Aorta (tissue), 5 donors: ENCODE data around the gene NFE2L1. TPM values are rescaled to one million over a fixed set of nuclear protein-coding genes. Genes with fewer than 3 reads are reported as not detected.
A peak's percentile ranks its signal among the peaks of the same experiment; 100 is the strongest.
"Not testable (repeated sequence)": the region's sequence is repeated elsewhere in the genome, so short reads cannot be mapped to it uniquely, and the experiment has no call there.

ENCODE experiments used
- ATAC-seq: fragments of 200-7000 bp; cut with Tn5 transposase; one replicate; pipeline ENCODE4 v1.9.1; 2022; ENCODE audit warnings: moderate library complexity; ENCODE audit not compliant: low FRiP score
- DNase-seq, 2 donors: peaks; one replicate each; pipeline ENCODE4 v3.0.0-alpha.2; 2020
- H3K27ac ChIP-seq, 2 donors: one replicate each; pipeline ENCODE4 v1.5.1; 2013; ENCODE audit warnings: low read length in 2 of 2, mild to moderate bottlenecking in 2 of 2, moderate library complexity in 2 of 2, control low read depth in 1 of 2, inconsistent platforms in 1 of 2, low read depth in 1 of 2
- H3K27me3 ChIP-seq, 2 donors: one replicate each; pipeline ENCODE4 v1.6.1; 2013; ENCODE audit warnings: control low read depth in 1 of 2, low read length in 1 of 2, mild to moderate bottlenecking in 1 of 2, moderate library complexity in 1 of 2; ENCODE audit not compliant: insufficient read depth in 2 of 2, control insufficient read depth in 1 of 2
- H3K36me3 ChIP-seq, 2 donors: one replicate each; pipeline ENCODE4 v1.6.1; 2013; ENCODE audit warnings: control low read depth in 1 of 2, low read length in 1 of 2, mild to moderate bottlenecking in 1 of 2; ENCODE audit not compliant: insufficient read depth in 2 of 2, control insufficient read depth in 1 of 2
- H3K4me1 ChIP-seq, 2 donors: one replicate each; pipeline ENCODE4 v1.6.1; 2013; ENCODE audit warnings: low read length in 2 of 2, control low read depth in 1 of 2, mild to moderate bottlenecking in 1 of 2, moderate library complexity in 1 of 2; ENCODE audit not compliant: insufficient read depth in 2 of 2, control insufficient read depth in 1 of 2
- H3K4me3 ChIP-seq, 2 donors: one replicate each; pipeline ENCODE4 v1.5.1; 2013; ENCODE audit warnings: low read length in 2 of 2, control low read depth in 1 of 2, mild to moderate bottlenecking in 1 of 2
- H3K9me3 ChIP-seq: one replicate; pipeline ENCODE4 v1.6.1; 2013; ENCODE audit warnings: mild to moderate bottlenecking, low read length; ENCODE audit not compliant: control insufficient read depth
- WGBS, 2 donors: extraction: QIAGEN DNeasy Blood & Tissue Kit; methylation state at CpG; one replicate each; pipeline ENCODE4 v1.1.7; 2013; 5-methylcytosine and 5-hydroxymethylcytosine counted together
- intact Hi-C, 2 donors: fragments of 100-400 bp; cut with DNase I; formaldehyde crosslinking; loops; one replicate each; pipeline versions ENCODE4 v1.14.2 to v1.15.0; 2022
- polyA plus RNA-seq, 2 donors: library from polyadenylated mRNA; stranded (reverse); fragments of 200-250 nt; gene quantifications; one replicate each; pipeline ENCODE4 v1.2.3, GENCODE V29; 2013
- total RNA-seq, 2 donors: library from RNA; stranded (reverse); fragmentation: NEBNext Ultra II Directional; extraction: Animal tissue kit (Norgen Biotek cat#: 25700); gene quantifications; one replicate each; pipeline ENCODE4 v1.2.1, GENCODE V29; 2021
- donor health status: healthy with polysubstance abuse.
- donor health status: Bipolar disorder and iron deficiency.
- donor health status: DM: no; HTN: no; CAD: no.
- donor health status: DM: no; HTN: no; CAD: no.
- donor health status: DM: yes; HTN: yes; CAD: no.

The NFE2L1 gene
- total and polyA plus RNA-seq, 4 donors = 80.6 to 250 (median 122) TPM

- no peaks in the 10 kb centered on the region for H3K4me1 ChIP-seq
- no peak overlapping the region for H3K4me3 ChIP-seq
- 7 to 10% methylated on average over 18 of the region's 18 CpGs for whole genome bisulfite sequencing, 2 donors
- peak overlapping the region in 1 of 2 donors; percentile 69 for H3K27ac ChIP-seq
- H3K36me3 ChIP-seq = no peaks in the 10 kb centered on the region
- ATAC-seq = peak; percentile 79
- intact Hi-C loops = loop anchor here (1.0 to 10.0 kb wide), 4 partner anchors 22 to 568 kb away; partner anchors contain the start of genes HOXB3 (in 1 of the 2), HOXB5 (in 1 of the 2) and NFE2L1 (in 1 of the 2)
- no peaks in the 10 kb centered on the region for H3K9me3 ChIP-seq
- DNase-seq = peak; percentile 93 to 94
- H3K27me3 ChIP-seq = no peaks in the 10 kb centered on the region
These were observed 21.4 kb upstream of the NFE2L1 start for GRCh38 chr17:48026502-48027321.

GRCh38 chr17:48027322-48027981 is 20.7 kb upstream of the NFE2L1 start:
- WGBS, 2 donors = 90 to 91% methylated on average over 12 of the region's 12 CpGs
- intact Hi-C loops = loop anchor here in 1 of 2 donors (2.0 to 10.0 kb wide), 2 partner anchors 21 to 567 kb away; partner anchors contain the start of genes HOXB3, HOXB5 and NFE2L1
- Histone ChIP-seq H3K9me3 (no peaks in the 10 kb centered on the region), H3K4me1 (no peaks in the 10 kb centered on the region), H3K4me3 (no peak overlapping the region), H3K36me3 (no peaks in the 10 kb centered on the region), H3K27me3 (no peaks in the 10 kb centered on the region), H3K27ac (no peak overlapping the region)
- ATAC-seq (no peak), DNase-seq (peak in 1 of 2 donors; percentile 50)

DNA sequence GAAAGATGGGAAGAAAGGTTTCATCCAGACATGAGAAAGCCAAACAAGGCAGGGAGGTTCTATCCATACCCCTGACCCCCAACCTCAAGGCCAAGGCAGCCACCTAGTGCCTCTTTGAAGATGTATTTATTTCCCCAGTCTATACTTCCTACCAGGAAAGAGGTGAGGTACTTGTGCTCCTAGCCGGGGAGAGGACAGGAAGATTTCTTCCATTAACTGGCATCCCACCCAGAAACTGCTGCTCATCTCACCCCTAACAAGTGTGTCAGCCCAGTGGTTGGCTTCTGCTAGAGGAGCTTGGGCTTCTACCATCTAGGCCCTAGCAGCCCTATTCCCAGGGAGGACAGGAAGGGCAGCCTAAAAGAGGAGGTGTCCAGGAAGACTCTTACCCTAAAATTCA is 19.4 kb upstream of the NFE2L1 start:
- ATAC-seq = no peak
- WGBS, 2 donors = 77 to 88% methylated on average over 1 of the region's 1 CpG
- H3K27ac ChIP-seq = no peak overlapping the region
- H3K4me3 ChIP-seq = no peak overlapping the region
- H3K36me3 ChIP-seq = peaks cover 0 to 3% of the 10 kb centered on the region in 2 donors
- H3K9me3 ChIP-seq = no peaks in the 10 kb centered on the region
- DNase-seq = peak in 1 of 2 donors; percentile 32
- no peaks in the 10 kb centered on the region for H3K4me1 ChIP-seq
- no peaks in the 10 kb centered on the region for H3K27me3 ChIP-seq
- intact Hi-C loops = loop anchor here in 1 of 2 donors (10.0 kb wide), 1 partner anchor 566 kb away; the partner anchor contains the start of genes HOXB3 and HOXB5

DNA sequence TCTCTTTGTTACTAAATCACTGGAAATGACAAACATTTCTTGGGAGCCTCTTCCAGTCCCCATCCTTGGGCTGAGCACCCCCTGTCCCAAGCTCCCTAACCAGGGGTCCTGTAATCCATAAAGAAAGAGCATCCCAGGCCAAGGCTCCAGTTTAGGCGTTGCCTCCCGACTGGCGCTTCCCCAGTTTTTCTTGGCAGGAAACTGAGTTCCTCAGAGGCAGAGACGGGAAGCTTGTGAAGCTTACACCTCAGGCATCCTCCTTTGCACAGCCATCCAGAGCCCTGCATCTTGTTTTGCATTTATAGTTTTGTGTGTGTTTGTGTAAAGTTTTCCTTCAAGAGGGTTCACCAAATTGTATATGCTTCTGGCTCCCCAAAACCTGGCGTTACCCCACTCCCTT is 17.6 kb upstream of the NFE2L1 start:
- 14 to 20% methylated on average over 5 of the region's 5 CpGs for WGBS, 2 donors
- Histone ChIP-seq H3K9me3 (no peaks in the 10 kb centered on the region), H3K4me1 (no peaks in the 10 kb centered on the region), H3K4me3 (no peak overlapping the region), H3K27ac (no peak overlapping the region), H3K27me3 (no peaks in the 10 kb centered on the region), H3K36me3 (peaks cover 0 to 3% of the 10 kb centered on the region in 2 donors)
- DNase-seq = peak; percentile 60 to 72
- intact Hi-C loops = no loop called here
- no peak for ATAC-seq

- H3K9me3 ChIP-seq = no peaks in the 10 kb centered on the region
- no peaks in the 10 kb centered on the region for H3K27me3 ChIP-seq
- no peak for ATAC-seq
- H3K27ac ChIP-seq = no peak overlapping the region
- DNase-seq = peak in 1 of 2 donors; percentile 28
- intact Hi-C loops = no loop called here
- 85 to 87% methylated on average over 6 of the region's 6 CpGs for WGBS, 2 donors
- H3K4me1 ChIP-seq = no peaks in the 10 kb centered on the region
- peaks cover 0 to 3% of the 10 kb centered on the region in 2 donors for H3K36me3 ChIP-seq
- no peak overlapping the region for H3K4me3 ChIP-seq
These were observed 16.2 kb upstream of the NFE2L1 start for GRCh38 chr17:48031966-48032365.

- ATAC-seq, H3K27ac ChIP-seq, intact Hi-C loops, H3K9me3 ChIP-seq, H3K27me3 ChIP-seq, H3K36me3 ChIP-seq, H3K4me3 ChIP-seq, H3K4me1 ChIP-seq: not testable (repeated sequence)
- peak in 1 of 2 donors; percentile 30 for DNase-seq
- 89 to 92% methylated on average over 12 of the region's 12 CpGs for WGBS, 2 donors
These were observed 13.4 kb upstream of the NFE2L1 start for GRCh38 chr17:48034734-48035133.

DNA sequence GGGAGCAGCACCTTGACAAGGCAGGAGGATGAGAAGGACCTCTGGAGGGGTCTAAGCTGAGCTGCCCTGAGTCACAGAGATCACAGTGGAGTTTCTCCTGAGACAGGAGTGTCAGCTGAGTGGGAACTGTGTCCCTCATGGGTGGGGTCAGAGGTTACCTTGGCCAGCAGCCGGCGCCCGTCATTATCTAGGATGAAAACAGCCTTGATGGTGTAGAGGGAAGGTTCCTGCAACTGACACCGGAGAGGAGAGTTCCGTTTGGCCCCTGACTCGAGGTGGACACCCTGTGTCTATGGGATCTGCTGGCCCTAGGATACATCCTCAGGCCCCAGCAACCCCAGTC is 11.5 kb upstream of the NFE2L1 start:
- Histone ChIP-seq H3K27me3 (no peaks in the 10 kb centered on the region), H3K36me3 (peaks cover 0 to 3% of the 10 kb centered on the region in 2 donors), H3K9me3 (no peaks in the 10 kb centered on the region), H3K27ac (peak overlapping the region in 1 of 2 donors; percentile 5), H3K4me1 (peaks cover 0 to 4% of the 10 kb centered on the region in 2 donors), H3K4me3 (peak overlapping the region in 1 of 2 donors; percentile 48)
- 18 to 20% methylated on average over 6 of the region's 6 CpGs for WGBS, 2 donors
- no peak for ATAC-seq
- DNase-seq = no peak
- intact Hi-C loops = no loop called here

- H3K27me3 ChIP-seq = no peaks in the 10 kb centered on the region
- intact Hi-C loops = no loop called here
- peaks cover 0 to 3% of the 10 kb centered on the region in 2 donors for H3K36me3 ChIP-seq
- H3K9me3 ChIP-seq = no peaks in the 10 kb centered on the region
- peak within 1 kb of the TSS; percentile 48 to 75 for H3K4me3 ChIP-seq
- DNase-seq (peak; percentile 83 to 90), ATAC-seq (peak; percentile 83)
- H3K4me1 ChIP-seq = peaks cover 0 to 4% of the 10 kb centered on the region in 2 donors
- WGBS, 2 donors = 1% methylated on average over 43 to 73 of the region's 73 CpGs
- peak within 1 kb of the TSS in 1 of 2 donors; percentile 75 for H3K27ac ChIP-seq
These were observed 10.9 kb upstream of the NFE2L1 start, which contains the start of gene COPZ2 for GRCh38 chr17:48037036-48037837. Gene COPZ2, minus strand, starts transcription at chr17:48037797. Its CDS starts 20 bp downstream, at chr17:48037777.
